H1 (cell line): ENCODE results near the gene COA3. TPM values are rescaled to one million over a fixed set of nuclear protein-coding genes. Genes with fewer than 3 reads are reported as not detected.
A peak's percentile ranks its signal among the peaks of the same experiment; 100 is the strongest.

Experiments used
- CTCF ChIA-PET: fragments of 300-600 bp; sonication (Branson Sonifier 250); formaldehyde crosslinking; loops from one replicate; lab custom pipeline; 2021; ENCODE audit not compliant: partially characterized antibody; lab: Charles Lee
- POLR2A ChIA-PET: fragments of 300-600 bp; sonication (Branson Sonifier 250); formaldehyde crosslinking; loops from one replicate; lab custom pipeline; 2021; ENCODE audit warnings: inconsistent platforms; ENCODE audit not compliant: partially characterized antibody; lab: Charles Lee
- DNase-seq, 2 experiments: peaks; one replicate each; pipeline versions ENCODE4 v3.0.0 to v3.0.0-alpha.2; 2010 to 2022; ENCODE audit warnings: low spot score in 2 of 2, low read depth in 1 of 2, mixed read lengths in 1 of 2
- FAIRE-seq: peaks from 2 replicates; lab custom pipeline; 2011; peaks lifted over from hg19 to GRCh38; lab: Jason Lieb, UNC
- H2AFZ ChIP-seq: 2 replicates; pipeline ENCODE4 v1.8.1; 2012; ENCODE audit warnings: low read length, inconsistent platforms
- H2AK5ac ChIP-seq: 2 replicates; pipeline ENCODE4 v1.6.1; 2013; ENCODE audit warnings: low read depth, low read length
- H2BK120ac ChIP-seq: replicated peaks from 2 replicates; pipeline ENCODE3; 2013; ENCODE audit warnings: low read depth, low read length, inconsistent platforms
- H2BK12ac ChIP-seq: 2 replicates; pipeline ENCODE4 v1.6.1; 2013; ENCODE audit warnings: low read depth, low read length
- H2BK15ac ChIP-seq: 2 replicates; pipeline ENCODE4 v1.6.1; 2013; ENCODE audit warnings: low read length
- H2BK20ac ChIP-seq: 2 replicates; pipeline ENCODE4 v1.6.1; 2013; ENCODE audit warnings: low read length
- H2BK5ac ChIP-seq: 2 replicates; pipeline ENCODE4 v1.6.1; 2013; ENCODE audit warnings: low read depth, low read length
- H3K14ac ChIP-seq: 2 replicates; pipeline ENCODE4 v1.6.1; 2013; ENCODE audit warnings: inconsistent platforms; ENCODE audit not compliant: insufficient read length
- H3K18ac ChIP-seq: 2 replicates; pipeline ENCODE4 v1.6.1; 2013; ENCODE audit warnings: low read length; ENCODE audit errors: extremely low read depth
- H3K23ac ChIP-seq: 2 replicates; pipeline ENCODE4 v1.6.1; 2013; ENCODE audit warnings: inconsistent platforms; ENCODE audit not compliant: insufficient read length
- H3K23me2 ChIP-seq: 2 replicates; pipeline ENCODE4 v1.6.1; 2013; ENCODE audit warnings: low read depth, low read length
- H3K27ac ChIP-seq: 2 replicates; pipeline ENCODE4 v1.6.1; 2011; ENCODE audit warnings: low read depth, low read length, inconsistent platforms
- H3K27me3 ChIP-seq, 4 experiments: replicated peaks in 1 of 4; 1 replicate in 1 of 4; 2 replicates in 3 of 4; pipeline versions ENCODE4 v1.6.1 to v1.8.1; 2011 to 2013; ENCODE audit warnings: low read length in 3 of 4, mild to moderate bottlenecking in 3 of 4, inconsistent platforms in 2 of 4, mixed read lengths in 2 of 4, moderate library complexity in 1 of 4; ENCODE audit not compliant: control insufficient read depth in 3 of 4, insufficient read depth in 3 of 4; ENCODE audit errors: extremely low read depth in 1 of 4
- H3K36me3 ChIP-seq, 4 experiments: 2 replicates each; pipeline versions ENCODE4 v1.6.1 to v1.8.1; 2011 to 2013; ENCODE audit warnings: mild to moderate bottlenecking in 4 of 4, low read length in 3 of 4, moderate library complexity in 2 of 4, control low read depth in 1 of 4, inconsistent platforms in 1 of 4; ENCODE audit not compliant: insufficient read depth in 4 of 4, control insufficient read depth in 2 of 4
- H3K4ac ChIP-seq: replicated peaks from 2 replicates; pipeline ENCODE3; 2013; ENCODE audit warnings: low read length, low read depth, mixed read lengths, inconsistent platforms; ENCODE audit not compliant: insufficient read length
- H3K4me1 ChIP-seq, 4 experiments: replicated peaks in 1 of 4; 1 replicate in 1 of 4; 2 replicates in 3 of 4; pipeline versions ENCODE4 v1.6.1 to v1.8.1; 2011 to 2013; ENCODE audit warnings: low read length in 3 of 4, inconsistent platforms in 2 of 4, mixed read lengths in 1 of 4; ENCODE audit not compliant: insufficient read depth in 4 of 4, control insufficient read depth in 3 of 4
- H3K4me2 ChIP-seq, 2 experiments: 2 replicates each; pipeline versions ENCODE4 v1.6.1 to v1.8.1; 2011 to 2013; ENCODE audit warnings: low read depth in 2 of 2, low read length in 2 of 2, control low read depth in 1 of 2, inconsistent platforms in 1 of 2, mild to moderate bottlenecking in 1 of 2; ENCODE audit not compliant: insufficient read depth in 1 of 2
- H3K4me3 ChIP-seq, 4 experiments: fragments of 200-600, 300-600 bp in 1 of 4; sonication (generic), shearing (Covaris generic), sonication (Bioruptor Twin) in 1 of 4; 2 replicates each; pipeline versions ENCODE4 v1.5.1 to v1.8.1; 2011 to 2016; ENCODE audit warnings: low read length in 4 of 4, low read depth in 3 of 4, control low read depth in 2 of 4, inconsistent platforms in 2 of 4, mild to moderate bottlenecking in 2 of 4, mixed read lengths in 1 of 4, moderate library complexity in 1 of 4; ENCODE audit not compliant: insufficient read depth in 2 of 4; ENCODE audit errors: extremely low read depth in 1 of 4
- H3K56ac ChIP-seq: replicated peaks from 2 replicates; pipeline ENCODE3; 2013; ENCODE audit warnings: low read depth, mild to moderate bottlenecking, mixed read lengths, low read length, inconsistent platforms; ENCODE audit not compliant: insufficient read length
- H3K79me1 ChIP-seq: 2 replicates; pipeline ENCODE4 v1.6.1; 2013; ENCODE audit warnings: low read depth, low read length, control low read depth
- H3K79me2 ChIP-seq, 2 experiments: 2 replicates each; pipeline versions ENCODE4 v1.6.1 to v1.8.1; 2012 to 2013; ENCODE audit warnings: low read length in 2 of 2, mild to moderate bottlenecking in 2 of 2, inconsistent platforms in 1 of 2; ENCODE audit not compliant: insufficient read depth in 2 of 2, control insufficient read depth in 1 of 2
- H3K9ac ChIP-seq, 4 experiments: replicated peaks in 1 of 4; 1 replicate in 1 of 4; 2 replicates in 3 of 4; pipeline versions ENCODE4 v1.6.1 to v1.8.1; 2011 to 2013; ENCODE audit warnings: low read depth in 3 of 4, low read length in 3 of 4, control low read depth in 2 of 4, mild to moderate bottlenecking in 2 of 4, moderate library complexity in 2 of 4, inconsistent platforms in 1 of 4; ENCODE audit errors: extremely low read depth in 1 of 4
- H3K9me3 ChIP-seq, 2 experiments: 2 replicates each; pipeline versions ENCODE4 v1.6.1 to v1.8.1; 2012 to 2013; ENCODE audit warnings: mild to moderate bottlenecking in 2 of 2, moderate library complexity in 2 of 2, control low read depth in 1 of 2, inconsistent platforms in 1 of 2, low read depth in 1 of 2, low read length in 1 of 2, mixed read lengths in 1 of 2; ENCODE audit not compliant: insufficient read depth in 2 of 2
- H4K20me1 ChIP-seq, 2 experiments: replicated peaks in 1 of 2; 2 replicates each; pipeline versions ENCODE3 to v1.8.1; 2011 to 2013; ENCODE audit warnings: inconsistent platforms in 2 of 2, low read length in 2 of 2, mild to moderate bottlenecking in 1 of 2; ENCODE audit not compliant: insufficient read depth in 2 of 2, control insufficient read depth in 1 of 2
- H4K5ac ChIP-seq: 2 replicates; pipeline ENCODE4 v1.6.1; 2013; ENCODE audit warnings: low read length, low read depth, mixed read lengths, inconsistent platforms; ENCODE audit not compliant: insufficient read length
- H4K8ac ChIP-seq: 2 replicates; pipeline ENCODE4 v1.8.0; 2013; ENCODE audit warnings: mild to moderate bottlenecking, moderate library complexity, low read length, inconsistent platforms; ENCODE audit not compliant: insufficient read depth; ENCODE audit errors: extremely low read depth
- H4K91ac ChIP-seq: replicated peaks from 2 replicates; pipeline ENCODE3; 2013; ENCODE audit warnings: low read length, mixed read lengths, inconsistent platforms; ENCODE audit not compliant: insufficient read length
- ATF3 ChIP-seq: IDR thresholded peaks from 2 replicates; pipeline ENCODE4 v1.6.1; 2011; ENCODE audit warnings: low read depth, mild to moderate bottlenecking, low read length; ENCODE audit not compliant: insufficient read depth
- CBX5 ChIP-seq: fragments of 300-800, 300-1000 bp; sonication (generic); IDR thresholded peaks from 2 replicates; pipeline ENCODE4 v1.7.1; 2016; ENCODE audit warnings: antibody characterized with exemption, low read length, low read depth
- CEBPB ChIP-seq: IDR thresholded peaks from 2 replicates; pipeline ENCODE4 v1.6.1; 2012; ENCODE audit warnings: low read depth, low read length
- CHD1 ChIP-seq: IDR thresholded peaks from 2 replicates; pipeline ENCODE4 v1.6.1; 2012; ENCODE audit warnings: low read depth, low read length, improper control_type of control experiment
- MAX ChIP-seq: IDR thresholded peaks from 2 replicates; pipeline ENCODE4 v1.6.1; 2012; ENCODE audit warnings: inconsistent platforms
- NANOG ChIP-seq: IDR thresholded peaks from 2 replicates; pipeline ENCODE4 v1.6.1; 2011; ENCODE audit warnings: low read length, low read depth, mild to moderate bottlenecking, inconsistent platforms; ENCODE audit not compliant: insufficient read depth, poor library complexity, severe bottlenecking
- NRF1 ChIP-seq: IDR thresholded peaks from 2 replicates; pipeline ENCODE4 v1.6.1; 2011; ENCODE audit warnings: mild to moderate bottlenecking, low read depth, low read length, improper control_type of control experiment
- POLR2A ChIP-seq, 2 experiments: IDR thresholded peaks; 1 replicate in 1 of 2; 2 replicates in 1 of 2; pipeline ENCODE4 v1.6.1; 2011; ENCODE audit warnings: low read depth in 2 of 2, low read length in 2 of 2, mild to moderate bottlenecking in 2 of 2; ENCODE audit errors: control extremely low read depth in 1 of 2
- POLR2AphosphoS5 ChIP-seq: IDR thresholded peaks from 2 replicates; pipeline ENCODE4 v1.6.1; 2011; ENCODE audit warnings: low read depth, low read length
- SIRT6 ChIP-seq: IDR thresholded peaks from one replicate; pipeline ENCODE4 v1.7.1; 2012; ENCODE audit warnings: low read length, inconsistent platforms
- SP1 ChIP-seq: IDR thresholded peaks from 2 replicates; pipeline ENCODE4 v1.6.1; 2011; ENCODE audit warnings: low read depth, low read length
- TAF7 ChIP-seq: optimal IDR thresholded peaks from 2 replicates; pipeline ENCODE3; 2011; ENCODE audit warnings: low read depth, mild to moderate bottlenecking, inconsistent platforms, low read length, moderate library complexity, borderline replicate concordance
- TCF12 ChIP-seq: IDR thresholded peaks from 2 replicates; pipeline ENCODE4 v1.6.1; 2011; ENCODE audit warnings: low read depth, mild to moderate bottlenecking, low read length
- WGBS, 2 experiments: shearing (Covaris generic) in 1 of 2; methylation state at CpG; one replicate each; pipeline versions ENCODE4 v1.1.6 to v1.1.7; 2013 to 2015; ENCODE audit warnings: low lambda C conversion rate in 2 of 2, mixed read lengths in 2 of 2, inconsistent platforms in 1 of 2, low coverage in 1 of 2, missing lambda C conversion rate in 1 of 2; ENCODE audit not compliant: insufficient replicate concordance in 2 of 2, insufficient coverage in 1 of 2, insufficient read length in 1 of 2; ENCODE audit errors: extremely low coverage in 1 of 2, missing lambda C conversion rate in 1 of 2; 5-methylcytosine and 5-hydroxymethylcytosine counted together
- polyA plus RNA-seq, 7 experiments: library from polyadenylated mRNA; depleted of rRNA in 3 of 7; stranded (reverse) in 5 of 7; unstranded in 2 of 7; fragments of >200 nt in 5 of 7; fragments of 200-250 nt in 2 of 7; gene quantifications; 1 replicate in 5 of 7; 2 replicates in 1 of 7; 4 replicates in 1 of 7; pipeline versions ENCODE4 v1.2.1 to v1.2.3, GENCODE V29; 2011 to 2013; ENCODE audit warnings: missing spikeins in 2 of 7, mixed read lengths in 2 of 7
- total RNA-seq: library from RNA; stranded (reverse); fragmentation: NEBNext Ultra II Directional; extraction: Animal tissue kit (Norgen Biotek cat#: 25700); gene quantifications from 2 replicates; pipeline ENCODE4 v1.2.1, GENCODE V29; 2021
- TF ChIP-seq, protein P1 (sequence below): IDR thresholded peaks from 2 replicates; pipeline ENCODE4 v1.6.1; 2011; ENCODE audit warnings: low read length, improper control_type of control experiment

The COA3 gene
- total and polyA plus RNA-seq, 2 of the 8 experiments (the other 6 are each of a cell fraction or from before 2014, with no cell fraction given): 68.4 to 143 TPM

DNA sequence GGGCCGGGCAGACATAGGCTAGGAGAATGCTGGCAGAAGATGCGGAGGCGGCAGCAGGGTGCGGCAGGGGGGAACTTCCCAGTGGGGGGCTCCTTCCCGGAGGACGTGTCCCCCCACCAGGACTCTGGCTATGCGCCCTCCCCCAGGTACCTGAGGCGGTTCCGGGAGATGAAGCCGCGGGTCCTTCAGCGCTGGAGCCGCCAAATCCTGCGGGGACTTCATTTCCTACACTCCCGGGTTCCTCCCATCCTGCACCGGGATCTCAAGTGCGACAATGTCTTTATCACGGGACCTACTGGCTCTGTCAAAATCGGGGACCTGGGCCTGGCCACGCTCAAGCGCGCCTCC, 14.7 kb downstream of the COA3 start:
- H4K5ac ChIP-seq: no peak overlapping the region
- H3K23ac ChIP-seq: no peak overlapping the region
- H3K27ac ChIP-seq: no peak overlapping the region
- WGBS, 2 experiments: 87% methylated on average over 22 of the region's 22 CpGs; no CpG with 5 or more reads in 1 of the 2 experiments
- no peak for DNase-seq
- no peak overlapping the region for H3K4me2 ChIP-seq
- peak overlapping the region; percentile 65; the same call in 1 of the 2 replicates for H4K8ac ChIP-seq
- no peak overlapping the region for H2AFZ ChIP-seq
- no peak overlapping the region for H2BK5ac ChIP-seq
- H2AK5ac ChIP-seq: no peak overlapping the region
- no peak overlapping the region for H4K91ac ChIP-seq
- H3K56ac ChIP-seq: no peak overlapping the region
- FAIRE-seq: no peak
- H3K4ac ChIP-seq: no peak overlapping the region
- H2BK15ac ChIP-seq: no peak overlapping the region
- peaks cover 0 to 14% (median 8%) of the 10 kb centered on the region in 4 experiments; a peak in 6 of 7 replicates for H3K4me1 ChIP-seq
- peaks cover under 1 to 8% (median 5%) of the 10 kb centered on the region in 4 experiments; a peak in 6 of 8 replicates for H3K36me3 ChIP-seq
- no peak overlapping the region for H3K9ac ChIP-seq
- no peaks in the 10 kb centered on the region for H4K20me1 ChIP-seq
- no peaks in the 10 kb centered on the region for H3K79me2 ChIP-seq
- no peak overlapping the region for H3K18ac ChIP-seq
- H3K4me3 ChIP-seq: no peak overlapping the region
- H2BK120ac ChIP-seq: no peak overlapping the region
- ChIA-PET CTCF (no interaction called here), POLR2A (interaction anchor here (0.9 to 1.8 kb wide), 3 partner anchors 10 to 103 kb away, joined by 3 to 6 read pairs (median 3); no protein-coding TSS in a partner anchor)
- peaks cover 11% of the 10 kb centered on the region for H3K23me2 ChIP-seq
- H3K27me3 ChIP-seq: peaks cover 6 to 26% (median 19%) of the 10 kb centered on the region in 4 experiments
- H3K14ac ChIP-seq: no peak overlapping the region
- H3K9me3 ChIP-seq: no peaks in the 10 kb centered on the region
- no peak overlapping the region for H2BK20ac ChIP-seq
- H3K79me1 ChIP-seq: no peaks in the 10 kb centered on the region
- no peak overlapping the region for H2BK12ac ChIP-seq
- TF ChIP-seq NRF1 (no peak), CBX5 (no peak), MAX (no peak), POLR2AphosphoS5 (no peak), NANOG (no peak), TCF12 (no peak), TAF7 (no peak), SP1 (no peak), CEBPB (no peak), CHD1 (no peak), ATF3 (no peak), SIRT6 (no peak), POLR2A (IDR thresholded peaks at IDR 0.05; ENCODE audit: control extremely low read depth in 1 of 2, low read depth in 2 of 2, low read length in 2 of 2) (no peak)
- TF ChIP-seq, protein P1, sequence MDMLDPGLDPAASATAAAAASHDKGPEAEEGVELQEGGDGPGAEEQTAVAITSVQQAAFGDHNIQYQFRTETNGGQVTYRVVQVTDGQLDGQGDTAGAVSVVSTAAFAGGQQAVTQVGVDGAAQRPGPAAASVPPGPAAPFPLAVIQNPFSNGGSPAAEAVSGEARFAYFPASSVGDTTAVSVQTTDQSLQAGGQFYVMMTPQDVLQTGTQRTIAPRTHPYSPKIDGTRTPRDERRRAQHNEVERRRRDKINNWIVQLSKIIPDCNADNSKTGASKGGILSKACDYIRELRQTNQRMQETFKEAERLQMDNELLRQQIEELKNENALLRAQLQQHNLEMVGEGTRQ: no peak
